Bronchial epithelial cell (primary cell): ENCODE results near the gene UPK3A. TPM values are rescaled to one million over a fixed set of nuclear protein-coding genes. Genes with fewer than 3 reads are reported as not detected.

Experiments
- DNase-seq: peaks from one replicate; pipeline ENCODE4 v3.0.0-alpha.2; 2010; ENCODE audit warnings: low read depth
- FAIRE-seq: peaks from 2 replicates; lab custom pipeline; 2011; peaks lifted over from hg19 to GRCh38; lab: Jason Lieb, UNC
- H3K27me3 ChIP-seq: 2 replicates; pipeline ENCODE4 v1.5.1; 2011; ENCODE audit warnings: low read length; ENCODE audit not compliant: control insufficient read depth, insufficient read depth
- H3K36me3 ChIP-seq: 2 replicates; pipeline ENCODE4 v1.5.1; 2011; ENCODE audit warnings: low read length; ENCODE audit not compliant: control insufficient read depth, insufficient read depth
- H3K4me3 ChIP-seq: 2 replicates; pipeline ENCODE4 v1.5.1; 2011; ENCODE audit warnings: mild to moderate bottlenecking, low read depth, low read length, control low read depth
- CTCF ChIP-seq: IDR thresholded peaks from 2 replicates; pipeline ENCODE4 v1.5.1; 2011; ENCODE audit warnings: mild to moderate bottlenecking, moderate library complexity, low read length, control low read depth, inconsistent platforms; ENCODE audit not compliant: insufficient read depth, severe bottlenecking
- total RNA-seq: library from RNA; depleted of rRNA; stranded (reverse); fragments of >200 nt; gene quantifications from 2 replicates; pipeline ENCODE4 v1.2.1, GENCODE V29; 2014

Gene UPK3A
- total RNA-seq, 1 donor from 2014 or later, result not detected

GRCh38 chr22:45303181-45303580 is 18.4 kb downstream of the UPK3A start:
- no peak for DNase-seq

GRCh38 chr22:45304971-45305370 is 20.2 kb downstream of the UPK3A start:
- no peak for FAIRE-seq
- DNase-seq, result peak; percentile 30
- H3K27me3 ChIP-seq, result no peaks in the 10 kb centered on the region
- TF ChIP-seq CTCF, result no peak
- H3K4me3 ChIP-seq, result no peak overlapping the region
- H3K36me3 ChIP-seq, result no peaks in the 10 kb centered on the region

More at GRCh38 chr22:45303181-45303580, 18.4 kb downstream of the UPK3A start:
- Histone ChIP-seq H3K36me3 (no peaks in the 10 kb centered on the region), H3K27me3 (no peaks in the 10 kb centered on the region), H3K4me3 (no peak overlapping the region)
- no peak for FAIRE-seq
- no peak for TF ChIP-seq CTCF

- FAIRE-seq (no peak), DNase-seq (no peak)
- no peaks in the 10 kb centered on the region for H3K36me3 ChIP-seq
- no peak for TF ChIP-seq CTCF
- H3K4me3 ChIP-seq, result no peak overlapping the region
- no peaks in the 10 kb centered on the region for H3K27me3 ChIP-seq
Measured at GRCh38 chr22:45305456-45306075, 20.8 kb downstream of the UPK3A start.

GRCh38 chr22:45306139-45306538 is 21.4 kb downstream of the UPK3A start:
- no peak overlapping the region for H3K4me3 ChIP-seq
- no peaks in the 10 kb centered on the region for H3K36me3 ChIP-seq
- no peak for TF ChIP-seq CTCF
- H3K27me3 ChIP-seq, result no peaks in the 10 kb centered on the region
- DNase-seq (no peak), FAIRE-seq (no peak)

GRCh38 chr22:45308391-45308956 is 23.7 kb downstream of the UPK3A start:
- FAIRE-seq, result no peak
- no peak for TF ChIP-seq CTCF

More at GRCh38 chr22:45308391-45308956, 23.7 kb downstream of the UPK3A start:
- no peak overlapping the region for H3K4me3 ChIP-seq
- no peaks in the 10 kb centered on the region for H3K27me3 ChIP-seq
- DNase-seq, result no peak
- no peaks in the 10 kb centered on the region for H3K36me3 ChIP-seq
